Activated CD4-positive, alpha-beta T cell treated with anti-CD3 and anti-CD28 coated beads, Interleukin-2, amount 50 U/mL, for 48 hours (primary cell): ENCODE results near the gene XAGE1A.
"Not testable (repeated sequence)": the region's sequence is repeated elsewhere in the genome, so short reads cannot be mapped to it uniquely, and the experiment has no call there.

Source experiments
- DNase-seq, 2 experiments: peaks; one replicate each; pipeline ENCODE4 v3.0.0-alpha.2; 2020

XAGE1A gene, protein sequence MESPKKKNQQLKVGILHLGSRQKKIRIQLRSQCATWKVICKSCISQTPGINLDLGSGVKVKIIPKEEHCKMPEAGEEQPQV

DNA sequence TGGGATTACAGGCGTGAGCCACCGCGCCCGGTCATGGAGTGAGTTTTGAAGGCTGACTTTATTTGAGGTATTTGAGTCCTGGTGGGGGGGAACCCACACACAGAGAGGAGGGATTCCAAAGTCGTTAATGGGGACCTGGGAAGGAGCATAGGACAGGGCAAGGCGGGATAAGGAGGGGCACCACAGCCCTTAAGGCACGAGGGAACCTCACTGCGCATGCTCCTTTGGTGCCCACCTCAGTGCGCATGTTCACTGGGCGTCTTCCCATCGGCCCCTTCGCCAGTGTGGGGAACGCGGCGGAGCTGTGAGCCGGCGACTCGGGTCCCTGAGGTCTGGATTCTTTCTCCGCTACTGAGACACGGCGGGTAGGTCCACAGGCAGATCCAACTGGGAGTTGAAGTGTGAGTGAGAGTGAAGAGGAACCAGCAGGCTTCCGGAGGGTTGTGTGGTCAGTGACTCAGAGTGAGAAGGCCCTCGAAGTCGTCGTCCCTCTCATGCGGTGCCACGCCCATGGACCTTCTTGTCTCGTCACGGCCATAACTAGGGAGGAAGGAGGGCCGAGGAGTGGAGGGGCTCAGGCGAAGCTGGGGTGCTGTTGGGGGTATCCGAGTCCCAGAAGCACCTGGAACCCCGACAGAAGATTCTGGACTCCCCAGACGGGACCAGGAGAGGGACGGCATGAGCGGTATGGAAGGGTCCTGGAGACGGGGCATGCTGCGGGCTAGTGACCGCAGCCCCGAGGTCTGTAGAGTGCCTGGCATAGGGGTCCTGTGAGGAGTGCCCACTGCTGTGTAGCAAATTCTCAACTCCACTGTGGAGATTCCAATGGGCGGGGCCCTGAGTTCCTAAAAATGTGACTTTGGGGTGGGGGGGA lies at the start of gene XAGE1A:
TSS of gene XAGE1A (plus strand) at position 264 of the 874 bp plus-strand sequence. CDS start 1,554 bp downstream, outside the sequence.
- DNase-seq = not testable (repeated sequence)

DNA sequence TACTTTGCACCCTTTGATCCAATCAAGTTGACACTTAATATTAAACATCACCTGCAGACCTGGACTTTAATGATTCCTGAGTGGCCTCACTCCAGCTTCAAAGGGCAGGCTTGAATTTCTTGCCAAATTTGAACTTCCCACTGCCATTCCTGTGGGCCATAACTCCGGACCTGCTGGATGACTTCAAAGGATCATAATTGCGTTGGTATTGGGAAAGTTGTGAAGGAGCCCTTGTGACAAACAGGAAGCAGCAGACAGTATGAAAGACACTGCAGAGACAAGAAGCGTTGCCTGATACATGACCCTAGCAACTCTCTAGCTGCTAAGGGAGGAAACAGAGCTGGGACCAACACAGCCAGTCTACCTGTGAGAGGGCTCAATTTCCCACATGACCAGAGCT lies 43.6 kb upstream of the XAGE1A start:
- DNase-seq = not testable (repeated sequence)

DNA sequence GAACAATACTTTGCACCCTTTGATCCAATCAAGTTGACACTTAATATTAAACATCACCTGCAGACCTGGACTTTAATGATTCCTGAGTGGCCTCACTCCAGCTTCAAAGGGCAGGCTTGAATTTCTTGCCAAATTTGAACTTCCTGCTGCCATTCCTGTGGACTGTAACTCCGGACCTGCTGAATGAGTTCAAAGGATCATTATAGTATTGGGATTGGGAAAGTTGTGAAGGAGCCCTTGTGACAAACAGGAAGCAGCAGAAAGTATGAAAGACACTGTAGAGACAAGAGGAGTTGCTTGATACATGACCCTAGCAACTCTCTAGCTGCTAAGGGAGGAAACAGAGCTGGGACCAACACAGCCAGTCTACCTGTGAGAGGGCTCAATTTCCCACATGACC lies 24.3 kb upstream of the XAGE1A start:
- not testable (repeated sequence) for DNase-seq

DNA sequence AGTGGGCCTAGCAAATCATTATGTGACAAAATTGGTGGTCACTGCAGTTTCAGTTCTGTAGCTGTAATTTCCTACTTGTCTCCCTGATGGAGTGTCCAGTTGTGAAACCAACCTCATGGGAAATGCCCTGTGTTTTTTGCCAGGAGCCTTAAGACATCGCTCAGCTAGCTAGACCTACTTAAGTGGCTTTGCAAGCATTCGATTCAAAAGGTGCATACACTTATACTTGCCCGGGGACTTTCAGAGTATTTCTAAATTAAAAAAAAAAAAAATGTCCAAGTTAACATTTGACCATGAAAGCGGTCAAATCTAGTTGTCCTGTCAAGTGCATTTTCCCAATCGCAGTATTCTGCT lies 788 bp downstream of the XAGE1A start:
- DNase-seq = not testable (repeated sequence)

DNA sequence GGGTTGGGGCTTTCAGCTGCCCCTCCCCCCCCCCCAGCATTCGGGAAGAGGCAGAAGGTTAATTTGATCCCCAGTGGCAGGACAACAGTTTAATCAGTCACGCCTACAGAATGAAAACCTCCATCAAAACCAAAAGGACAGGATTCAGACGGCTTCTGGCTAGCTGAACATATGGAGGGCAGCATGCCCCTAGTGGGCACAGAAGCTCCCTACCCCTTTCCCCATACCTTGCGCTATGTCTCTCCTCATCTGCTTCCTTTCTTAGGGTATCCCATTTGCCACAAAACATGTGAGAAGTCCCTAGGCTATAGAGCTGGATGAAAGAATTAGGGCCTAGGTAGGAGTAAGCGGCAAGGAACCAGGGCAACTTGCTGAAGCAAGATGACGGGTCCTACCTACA lies 5.8 kb downstream of the XAGE1A start:
- DNase-seq = not testable (repeated sequence)

DNA sequence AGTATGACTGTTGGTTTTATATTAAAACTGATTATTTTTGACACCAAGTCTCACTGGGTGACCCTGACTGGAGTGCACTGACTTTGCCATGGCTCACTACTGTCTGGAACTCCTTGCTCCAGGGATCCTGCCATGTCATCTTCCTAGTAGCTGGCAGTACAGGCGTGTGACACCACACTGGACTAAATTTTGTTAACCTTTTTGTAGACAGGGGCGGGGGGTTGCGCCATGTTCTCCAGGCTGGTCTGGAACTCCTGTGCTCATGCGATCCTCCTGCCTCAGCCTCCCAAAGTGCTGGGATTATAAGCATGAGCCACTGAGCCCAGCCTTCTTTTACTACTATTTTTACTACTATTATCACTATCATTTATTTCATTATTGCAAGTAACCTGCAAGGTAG lies 8.9 kb downstream of the XAGE1A start:
- no peak for DNase-seq

DNA sequence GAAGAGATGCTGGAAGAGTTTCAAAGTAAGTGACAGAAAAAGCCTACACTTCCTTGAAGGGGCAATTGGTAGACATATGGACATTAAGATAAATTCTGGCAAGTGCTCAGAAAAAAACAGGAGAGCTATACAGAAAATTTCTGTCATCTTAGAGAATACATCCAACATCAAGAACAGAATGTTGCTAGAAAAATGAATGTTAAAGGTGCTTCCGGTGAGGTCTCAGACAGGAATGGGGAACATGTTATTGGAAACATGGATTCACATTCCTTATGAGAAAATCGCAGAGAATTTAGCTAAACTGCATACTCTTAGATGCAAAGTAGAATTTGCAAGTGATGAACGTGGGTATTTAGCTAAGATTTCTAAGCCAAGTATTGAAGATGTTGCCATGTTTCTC lies 11.7 kb downstream of the XAGE1A start:
- DNase-seq = no peak

DNA sequence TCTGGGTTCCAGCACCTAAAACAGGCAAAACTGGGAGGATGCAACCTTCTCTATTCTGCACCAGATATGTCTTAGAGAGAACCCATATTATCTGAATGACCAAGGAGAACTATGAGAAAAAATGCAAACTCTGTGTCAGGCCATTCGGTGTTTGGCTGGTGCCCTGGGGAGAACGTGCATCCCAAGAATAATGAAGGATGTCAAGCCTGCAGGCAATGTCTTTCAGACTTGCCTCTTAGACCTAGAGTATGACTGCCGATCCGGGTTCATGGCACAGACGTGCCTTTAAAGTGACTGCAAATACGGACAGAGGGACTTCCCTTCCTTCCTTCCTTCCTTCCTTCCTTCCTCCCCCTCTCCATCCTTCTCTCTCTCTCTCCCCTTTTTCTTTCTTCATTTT lies 14.3 kb downstream of the XAGE1A start:
- DNase-seq = no peak

DNA sequence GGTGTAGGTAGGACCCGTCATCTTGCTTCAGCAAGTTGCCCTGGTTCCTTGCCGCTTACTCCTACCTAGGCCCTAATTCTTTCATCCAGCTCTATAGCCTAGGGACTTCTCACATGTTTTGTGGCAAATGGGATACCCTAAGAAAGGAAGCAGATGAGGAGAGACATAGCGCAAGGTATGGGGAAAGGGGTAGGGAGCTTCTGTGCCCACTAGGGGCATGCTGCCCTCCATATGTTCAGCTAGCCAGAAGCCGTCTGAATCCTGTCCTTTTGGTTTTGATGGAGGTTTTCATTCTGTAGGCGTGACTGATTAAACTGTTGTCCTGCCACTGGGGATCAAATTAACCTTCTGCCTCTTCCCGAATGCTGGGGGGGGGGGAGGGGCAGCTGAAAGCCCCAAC lies 15.5 kb downstream of the XAGE1A start:
- DNase-seq = not testable (repeated sequence)

DNA sequence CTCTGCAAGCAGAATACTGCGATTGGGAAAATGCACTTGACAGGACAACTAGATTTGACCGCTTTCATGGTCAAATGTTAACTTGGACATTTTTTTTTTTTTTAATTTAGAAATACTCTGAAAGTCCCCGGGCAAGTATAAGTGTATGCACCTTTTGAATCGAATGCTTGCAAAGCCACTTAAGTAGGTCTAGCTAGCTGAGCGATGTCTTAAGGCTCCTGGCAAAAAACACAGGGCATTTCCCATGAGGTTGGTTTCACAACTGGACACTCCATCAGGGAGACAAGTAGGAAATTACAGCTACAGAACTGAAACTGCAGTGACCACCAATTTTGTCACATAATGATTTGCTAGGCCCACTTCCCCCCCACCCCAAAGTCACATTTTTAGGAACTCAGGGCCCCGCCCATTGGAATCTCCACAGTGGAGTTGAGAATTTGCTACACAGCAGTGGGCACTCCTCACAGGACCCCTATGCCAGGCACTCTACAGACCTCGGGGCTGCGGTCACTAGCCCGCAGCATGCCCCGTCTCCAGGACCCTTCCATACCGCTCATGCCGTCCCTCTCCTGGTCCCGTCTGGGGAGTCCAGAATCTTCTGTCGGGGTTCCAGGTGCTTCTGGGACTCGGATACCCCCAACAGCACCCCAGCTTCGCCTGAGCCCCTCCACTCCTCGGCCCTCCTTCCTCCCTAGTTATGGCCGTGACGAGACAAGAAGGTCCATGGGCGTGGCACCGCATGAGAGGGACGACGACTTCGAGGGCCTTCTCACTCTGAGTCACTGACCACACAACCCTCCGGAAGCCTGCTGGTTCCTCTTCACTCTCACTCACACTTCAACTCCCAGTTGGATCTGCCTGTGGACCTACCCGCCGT lies 20.7 kb downstream of the XAGE1A start:
- not testable (repeated sequence) for DNase-seq

DNA sequence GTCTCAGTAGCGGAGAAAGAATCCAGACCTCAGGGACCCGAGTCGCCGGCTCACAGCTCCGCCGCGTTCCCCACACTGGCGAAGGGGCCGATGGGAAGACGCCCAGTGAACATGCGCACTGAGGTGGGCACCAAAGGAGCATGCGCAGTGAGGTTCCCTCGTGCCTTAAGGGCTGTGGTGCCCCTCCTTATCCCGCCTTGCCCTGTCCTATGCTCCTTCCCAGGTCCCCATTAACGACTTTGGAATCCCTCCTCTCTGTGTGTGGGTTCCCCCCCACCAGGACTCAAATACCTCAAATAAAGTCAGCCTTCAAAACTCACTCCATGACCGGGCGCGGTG lies 21.3 kb downstream of the XAGE1A start, which contains the start of gene XAGE1B:
TSS of gene XAGE1B (minus strand) at position 77 of the 339 bp plus-strand sequence. CDS start 1,536 bp downstream, outside the sequence.
- DNase-seq = not testable (repeated sequence)

DNA sequence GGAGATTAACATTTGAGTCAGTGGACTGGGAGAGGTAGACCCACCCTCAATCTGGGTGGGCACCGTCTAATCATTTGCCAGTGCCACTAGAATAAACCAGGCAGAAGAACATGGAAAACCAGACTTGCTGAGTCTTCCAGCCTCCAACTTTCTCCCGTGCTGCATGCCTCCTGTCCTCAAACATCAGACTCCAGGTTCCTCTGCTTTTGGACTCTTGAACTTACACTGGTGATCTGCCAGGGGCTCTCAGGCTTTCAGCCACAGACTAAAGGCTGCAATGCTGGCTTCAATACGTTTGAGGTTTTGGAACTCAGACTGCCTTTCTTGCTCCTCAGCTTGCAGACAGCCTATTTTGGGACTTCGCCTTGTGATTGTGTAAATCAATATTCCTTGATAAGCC lies 45.4 kb downstream of the XAGE1A start:
- not testable (repeated sequence) for DNase-seq

DNA sequence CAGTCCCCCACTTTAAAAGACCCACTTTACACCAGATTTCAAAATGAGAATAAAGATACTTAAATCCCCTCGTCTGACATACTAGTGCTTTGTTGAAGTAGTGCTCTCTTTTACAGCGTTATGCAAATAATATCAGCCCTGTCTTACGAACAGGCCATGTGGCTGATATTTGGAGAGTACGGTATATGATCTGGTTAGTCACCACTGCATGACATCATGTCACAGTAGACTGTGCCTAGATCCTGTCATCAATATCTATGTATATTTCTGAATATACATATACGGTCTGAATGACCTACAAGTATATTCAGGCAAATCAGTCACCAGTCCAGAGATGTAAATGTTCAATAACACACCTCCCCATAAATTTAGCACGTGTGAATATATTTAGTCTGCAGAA lies 46.7 kb downstream of the XAGE1A start:
- DNase-seq = no peak

DNA sequence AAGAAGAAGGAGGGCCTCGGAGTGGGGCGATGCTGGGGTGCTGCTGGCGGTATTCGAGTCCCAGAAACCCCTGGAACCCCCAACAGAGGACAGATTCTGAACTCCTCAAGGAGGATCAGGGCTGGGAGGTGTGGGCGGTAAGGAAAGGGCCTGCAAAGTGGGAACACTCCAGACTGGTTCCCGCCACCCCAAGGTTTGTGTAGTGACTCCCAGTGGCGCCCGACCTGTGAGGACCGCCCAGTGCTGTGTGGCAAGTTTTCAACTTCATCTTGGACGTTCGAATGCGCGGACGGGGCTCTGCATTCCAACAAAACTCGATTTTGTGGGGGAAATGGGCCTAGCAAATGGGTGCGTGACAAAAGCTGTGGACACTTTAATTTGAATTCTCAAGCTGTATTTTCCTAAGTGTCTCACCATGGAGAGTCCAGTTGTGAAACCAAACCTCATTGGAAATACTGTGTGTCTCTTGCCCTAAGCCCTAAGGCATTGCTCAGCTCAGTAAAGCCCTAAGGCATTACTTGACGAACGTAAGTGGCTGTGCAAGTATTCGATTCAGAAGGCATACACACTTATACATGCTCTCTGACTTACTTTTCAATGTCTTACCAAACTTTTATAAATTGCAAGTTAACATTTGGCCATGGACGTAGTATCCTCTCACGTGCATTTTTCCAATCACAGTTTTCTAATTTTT lies 48.7 kb downstream of the XAGE1A start:
- no peak for DNase-seq

DNA sequence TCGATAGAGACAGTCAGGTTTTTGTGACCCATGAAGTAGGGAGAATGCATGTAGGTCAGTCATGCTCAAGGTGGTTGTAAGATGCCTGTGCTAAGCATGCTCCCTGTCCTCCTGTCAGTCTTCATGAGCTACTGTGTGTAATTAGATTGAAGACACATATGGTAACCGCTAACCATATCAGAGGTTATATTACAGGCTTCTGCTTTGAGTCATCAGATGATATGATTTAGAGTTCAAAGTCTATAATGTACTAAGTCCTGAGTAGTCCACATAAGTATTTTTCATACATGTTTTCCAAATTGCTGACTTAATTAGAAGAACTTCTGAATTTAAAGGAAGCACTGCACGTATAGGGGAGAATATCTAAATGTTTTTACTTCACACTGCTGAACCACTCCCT lies 53.2 kb downstream of the XAGE1A start:
- not testable (repeated sequence) for DNase-seq
